Tibial nerve (tissue), 4 donors: Measurements from ENCODE around the gene CD3G. TPM values are rescaled to one million over a fixed set of nuclear protein-coding genes. Genes with fewer than 3 reads are reported as not detected.
"Not testable (repeated sequence)": the region's sequence is repeated elsewhere in the genome, so short reads cannot be mapped to it uniquely, and the experiment has no call there.

Source experiments
- DNase-seq, 2 donors: peaks; one replicate each; pipeline ENCODE4 v3.0.0-alpha.2; 2019; ENCODE audit warnings: low spot score in 2 of 2
- H3K27ac ChIP-seq, 4 donors: fragments of 200-600 bp; sonication (generic) in 3 of 4; one replicate each; pipeline ENCODE4 v1.5.1; 2017 to 2019; ENCODE audit warnings: mild to moderate bottlenecking in 1 of 4
- H3K27me3 ChIP-seq, 2 donors: fragments of 200-600 bp; sonication (generic) in 1 of 2; one replicate each; pipeline versions ENCODE4 v1.5.1 to v1.6.0; 2017 to 2019
- H3K36me3 ChIP-seq, 3 donors: fragments of 200-600 bp; sonication (generic); one replicate each; pipeline ENCODE4 v1.5.1; 2018 to 2019
- H3K4me1 ChIP-seq, 4 donors: fragments of 200-600 bp; sonication (generic) in 3 of 4; one replicate each; pipeline ENCODE4 v1.5.1; 2017 to 2019
- H3K4me3 ChIP-seq, 4 donors: fragments of 200-600 bp; sonication (generic) in 3 of 4; one replicate each; pipeline ENCODE4 v1.5.1; 2017 to 2019; ENCODE audit warnings: mild to moderate bottlenecking in 1 of 4, moderate library complexity in 1 of 4
- H3K9me3 ChIP-seq, 4 donors: fragments of 200-600 bp; sonication (generic) in 3 of 4; one replicate each; pipeline ENCODE4 v1.5.1; 2017 to 2019
- EP300 ChIP-seq, 2 donors: sonication (generic); formaldehyde crosslinking; IDR thresholded peaks; one replicate each; pipeline ENCODE4 v1.6.1; 2017; ENCODE audit warnings: antibody characterized with exemption in 2 of 2, mild to moderate bottlenecking in 1 of 2
- POLR2A ChIP-seq, 2 donors: fragments of 450-650 bp; IDR thresholded peaks; one replicate each; pipeline ENCODE4 v1.6.1; 2017; ENCODE audit warnings: antibody characterized with exemption in 2 of 2, mild to moderate bottlenecking in 2 of 2, moderate library complexity in 2 of 2
- WGBS, 2 donors: methylation state at CpG; one replicate each; pipeline ENCODE4 v1.1.5; 2018; 5-methylcytosine and 5-hydroxymethylcytosine counted together
- total RNA-seq, 4 donors: library from RNA; depleted of rRNA; stranded (reverse); fragments of >200 nt; gene quantifications; one replicate each; pipeline ENCODE4 v1.1.0, GENCODE V29; 2016
- TF ChIP-seq, protein P1 (sequence below), 5 experiments: fragments of 200-600 bp in 3 of 5; fragments of 450-650 bp in 2 of 5; sonication (generic) in 3 of 5; IDR thresholded peaks; one replicate each; pipeline ENCODE4 v1.5.1; 2016 to 2019; ENCODE audit warnings: antibody characterized with exemption in 5 of 5, mild to moderate bottlenecking in 3 of 5, moderate library complexity in 2 of 5

CD3G gene
- total RNA-seq, 4 donors from 2014 or later, result 0.44 to 1.5 (median 1.4) TPM; not detected in 1

DNA sequence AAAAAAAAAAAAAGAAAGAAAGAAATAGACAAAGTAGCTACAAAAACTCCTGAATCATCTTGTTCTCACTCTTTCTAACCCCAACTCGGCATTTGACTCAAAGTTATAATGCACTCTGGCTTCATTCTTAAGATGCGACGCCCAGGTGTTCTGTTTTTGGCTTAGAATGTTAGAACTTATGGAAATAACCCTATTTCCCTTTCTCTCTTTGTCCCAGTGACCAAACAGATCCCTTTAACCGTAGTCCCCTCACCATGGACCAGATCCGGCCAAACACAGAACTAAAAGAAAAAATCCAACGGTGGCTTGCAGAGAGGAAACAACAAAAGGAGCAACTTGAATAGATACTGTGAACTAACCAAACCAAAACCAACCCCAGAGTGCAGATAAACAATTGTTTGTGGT is 52.0 kb downstream of the CD3G start:
- peak overlapping the region in 1 of 4 donors; percentile 37 for H3K27ac ChIP-seq
- H3K36me3 ChIP-seq, result peaks cover 6 to 74% (median 24%) of the 10 kb centered on the region in 3 donors
- H3K4me1 ChIP-seq, result peaks cover 0 to 8% (median 0%) of the 10 kb centered on the region in 4 donors
- H3K27me3 ChIP-seq, result no peaks in the 10 kb centered on the region
- 88 to 91% methylated on average over 6 of the region's 6 CpGs for WGBS, 2 donors
- no peak for DNase-seq
- no peak for TF ChIP-seq EP300 (IDR thresholded peaks at IDR 0.05)
- TF ChIP-seq, protein P1, sequence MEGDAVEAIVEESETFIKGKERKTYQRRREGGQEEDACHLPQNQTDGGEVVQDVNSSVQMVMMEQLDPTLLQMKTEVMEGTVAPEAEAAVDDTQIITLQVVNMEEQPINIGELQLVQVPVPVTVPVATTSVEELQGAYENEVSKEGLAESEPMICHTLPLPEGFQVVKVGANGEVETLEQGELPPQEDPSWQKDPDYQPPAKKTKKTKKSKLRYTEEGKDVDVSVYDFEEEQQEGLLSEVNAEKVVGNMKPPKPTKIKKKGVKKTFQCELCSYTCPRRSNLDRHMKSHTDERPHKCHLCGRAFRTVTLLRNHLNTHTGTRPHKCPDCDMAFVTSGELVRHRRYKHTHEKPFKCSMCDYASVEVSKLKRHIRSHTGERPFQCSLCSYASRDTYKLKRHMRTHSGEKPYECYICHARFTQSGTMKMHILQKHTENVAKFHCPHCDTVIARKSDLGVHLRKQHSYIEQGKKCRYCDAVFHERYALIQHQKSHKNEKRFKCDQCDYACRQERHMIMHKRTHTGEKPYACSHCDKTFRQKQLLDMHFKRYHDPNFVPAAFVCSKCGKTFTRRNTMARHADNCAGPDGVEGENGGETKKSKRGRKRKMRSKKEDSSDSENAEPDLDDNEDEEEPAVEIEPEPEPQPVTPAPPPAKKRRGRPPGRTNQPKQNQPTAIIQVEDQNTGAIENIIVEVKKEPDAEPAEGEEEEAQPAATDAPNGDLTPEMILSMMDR (IDR thresholded peaks at IDR 0.05), result no peak
- no peak for TF ChIP-seq POLR2A (IDR thresholded peaks at IDR 0.05)
- H3K9me3 ChIP-seq, result no peaks in the 10 kb centered on the region
- H3K4me3 ChIP-seq, result no peak overlapping the region

DNA sequence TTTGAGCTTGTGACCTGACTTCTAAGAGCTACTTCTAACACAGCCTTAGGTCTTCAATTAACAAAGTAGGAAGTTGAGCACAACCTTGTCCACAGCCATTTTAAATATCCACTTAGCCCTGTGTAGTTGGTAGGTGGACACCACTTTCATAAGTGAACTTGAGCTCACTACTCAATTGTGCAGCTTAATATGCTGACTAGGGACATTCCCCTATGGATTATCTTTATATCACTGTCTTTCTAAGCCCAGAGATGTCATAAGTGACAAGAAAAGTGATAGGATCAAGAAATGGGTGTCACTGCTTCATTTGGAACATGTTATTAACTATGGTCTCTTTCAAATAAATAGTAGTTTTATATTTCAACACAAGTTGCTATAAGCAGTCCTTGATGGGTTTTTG is 53.3 kb downstream of the CD3G start:
- H3K9me3 ChIP-seq, result no peaks in the 10 kb centered on the region
- H3K4me3 ChIP-seq, result no peak overlapping the region
- H3K4me1 ChIP-seq, result peaks cover 0 to 11% (median 2%) of the 10 kb centered on the region in 4 donors
- no peak overlapping the region for H3K27ac ChIP-seq
- no peaks in the 10 kb centered on the region for H3K27me3 ChIP-seq
- DNase-seq, result no peak
- H3K36me3 ChIP-seq, result peaks cover 6 to 60% (median 24%) of the 10 kb centered on the region in 3 donors
- TF ChIP-seq POLR2A (IDR thresholded peaks at IDR 0.05) (no peak), EP300 (IDR thresholded peaks at IDR 0.05) (no peak)

DNA sequence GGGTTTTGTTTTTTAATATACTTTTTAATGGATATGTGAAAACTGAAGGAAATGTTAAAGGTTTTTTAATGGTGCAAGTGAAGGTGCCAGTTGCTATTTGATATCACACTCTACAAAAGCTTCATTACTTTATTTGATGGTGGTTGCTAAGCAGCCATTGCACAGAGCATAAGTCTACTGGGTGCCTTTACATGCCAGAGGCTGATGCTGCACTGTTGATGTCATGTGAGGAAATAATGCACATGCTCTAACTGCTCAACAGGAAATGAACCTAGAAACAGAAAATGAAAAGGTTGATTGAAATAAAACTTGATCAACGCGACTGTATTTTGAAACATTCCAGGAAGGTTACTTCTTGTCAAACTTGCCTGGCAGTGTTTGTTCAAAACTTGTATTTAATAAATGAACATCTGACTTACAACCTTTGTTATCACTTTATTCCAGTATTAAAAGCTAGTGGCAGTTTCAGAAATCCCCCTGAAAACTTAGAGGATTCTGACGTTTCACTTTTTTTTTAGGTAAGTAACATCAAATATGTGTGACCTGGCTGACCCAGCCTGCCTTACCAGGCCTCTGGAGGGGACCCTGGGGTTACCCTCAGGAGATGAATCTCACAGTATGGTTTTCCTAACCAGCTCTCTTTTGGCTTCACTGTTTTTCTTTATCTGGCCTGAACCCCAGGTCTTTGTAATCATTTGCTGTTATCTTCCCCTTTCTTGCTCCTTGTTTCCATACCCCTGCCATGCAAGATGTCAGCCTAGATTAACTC is 54.8 kb downstream of the CD3G start:
- peak overlapping the region in 1 of 4 donors; percentile 61 for H3K27ac ChIP-seq
- peaks cover 0 to 45% (median 14%) of the 10 kb centered on the region in 3 donors for H3K36me3 ChIP-seq
- TF ChIP-seq, protein P1 (IDR thresholded peaks at IDR 0.05), result no peak
- H3K4me1 ChIP-seq, result peaks cover 0 to 27% (median 12%) of the 10 kb centered on the region in 4 donors
- H3K4me3 ChIP-seq, result no peak overlapping the region
- H3K9me3 ChIP-seq, result no peaks in the 10 kb centered on the region
- 68 to 79% methylated on average over 3 of the region's 3 CpGs for WGBS, 2 donors
- no peaks in the 10 kb centered on the region for H3K27me3 ChIP-seq
- DNase-seq, result no peak

DNA sequence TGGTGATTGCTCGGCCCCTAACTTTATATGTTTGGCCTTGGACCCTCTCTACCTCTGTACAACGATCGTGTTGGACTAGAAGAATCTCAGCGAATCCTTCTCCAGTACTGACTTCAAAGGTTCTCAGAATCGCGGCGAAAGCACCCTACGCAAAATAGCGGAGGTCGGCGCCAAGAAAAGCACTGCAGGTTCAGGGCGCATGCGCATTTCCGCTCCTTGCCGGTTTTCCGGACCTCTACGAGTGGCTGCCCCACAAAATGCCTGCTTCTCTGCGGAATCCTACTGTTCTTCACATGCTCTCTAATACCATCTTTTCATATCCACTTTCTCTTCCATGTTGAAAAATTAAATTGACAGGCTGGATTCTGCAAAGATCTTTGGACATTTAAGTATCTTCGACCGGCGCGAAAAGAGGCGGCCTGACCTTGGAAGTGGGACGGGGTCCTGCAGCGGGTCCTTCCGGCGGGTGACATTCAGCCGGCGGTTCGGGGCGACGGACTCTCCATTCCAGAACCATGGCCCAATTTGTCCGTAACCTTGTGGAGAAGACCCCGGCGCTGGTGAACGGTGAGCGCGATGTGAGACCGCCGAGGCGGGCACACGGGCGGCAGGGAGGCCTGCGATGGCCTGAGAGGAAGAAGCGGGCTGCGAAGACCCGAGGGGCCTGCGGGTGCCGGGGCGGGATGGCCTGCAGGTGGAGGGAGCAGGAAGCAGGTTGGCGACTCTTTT is 57.2 kb downstream of the CD3G start, which contains the start of gene ATP5MG:
Gene ATP5MG (plus strand): TSS at position 456 of the 729 bp plus-strand sequence. CDS start 60 bp downstream, at position 516.
- H3K27me3 ChIP-seq, result no peaks in the 10 kb centered on the region
- peak within 1 kb of the TSS; percentile 61 to 89 (median 83) for H3K27ac ChIP-seq
- 0% methylated on average over 51 of the region's 51 CpGs for WGBS, 2 donors
- H3K36me3 ChIP-seq, result peaks cover 0 to 27% (median 0%) of the 10 kb centered on the region in 3 donors
- peak; percentile 63 to 80 for DNase-seq
- H3K4me3 ChIP-seq, result peak within 1 kb of the TSS; percentile 88 to 92 (median 90)
- H3K9me3 ChIP-seq, result no peaks in the 10 kb centered on the region
- peak; percentile 35 to 74 for TF ChIP-seq EP300 (IDR thresholded peaks at IDR 0.05)
- TF ChIP-seq POLR2A (IDR thresholded peaks at IDR 0.05), result peak in 1 of 2 donors; percentile 15
- TF ChIP-seq, protein P1 (IDR thresholded peaks at IDR 0.05), result no peak
- peaks cover 0 to 48% (median 12%) of the 10 kb centered on the region in 4 donors for H3K4me1 ChIP-seq

DNA sequence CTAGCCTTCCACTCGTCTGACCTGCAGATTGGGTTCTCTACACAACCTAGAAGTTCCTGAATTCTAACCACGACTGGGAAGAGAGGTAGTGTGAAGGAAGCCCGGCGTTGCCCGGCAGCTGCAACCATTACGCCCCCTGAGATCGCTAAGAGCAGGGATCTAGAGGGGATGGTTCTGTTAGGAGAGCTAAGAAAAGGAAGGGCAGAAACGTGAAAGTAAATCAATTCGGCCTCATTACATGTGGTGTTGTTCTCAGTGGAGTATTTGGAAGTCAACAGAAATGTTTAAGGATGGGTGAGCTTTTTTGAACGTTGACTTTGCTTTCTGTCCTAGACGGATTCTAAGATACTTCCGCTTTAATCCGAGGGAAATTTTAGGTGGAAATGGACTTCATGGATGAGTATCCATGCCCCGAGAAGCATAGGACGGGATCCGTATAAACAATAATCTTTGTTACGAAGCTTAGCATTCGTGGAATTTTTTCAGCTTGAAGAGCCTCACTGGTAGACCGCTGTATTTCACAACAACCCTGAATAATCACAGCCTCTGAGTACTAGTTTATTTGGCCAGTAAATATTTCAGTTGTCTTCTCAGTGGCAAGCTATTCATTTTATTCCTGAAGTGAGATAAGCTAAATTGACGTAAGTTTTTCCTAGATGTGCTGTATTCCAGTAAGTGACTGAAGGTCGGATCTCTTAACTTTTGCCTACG is 57.9 kb downstream of the CD3G start:
- DNase-seq, result no peak
- no peaks in the 10 kb centered on the region for H3K27me3 ChIP-seq
- H3K4me1 ChIP-seq, result peaks cover 0 to 55% (median 12%) of the 10 kb centered on the region in 4 donors
- 1 to 3% methylated on average over 22 of the region's 22 CpGs for WGBS, 2 donors
- peaks cover 0 to 26% (median 0%) of the 10 kb centered on the region in 3 donors for H3K36me3 ChIP-seq
- TF ChIP-seq POLR2A (IDR thresholded peaks at IDR 0.05) (no peak), EP300 (IDR thresholded peaks at IDR 0.05) (no peak)
- TF ChIP-seq, protein P1 (IDR thresholded peaks at IDR 0.05), result no peak
- peak overlapping the region; percentile 61 to 89 (median 83) for H3K27ac ChIP-seq
- H3K9me3 ChIP-seq, result no peaks in the 10 kb centered on the region
- H3K4me3 ChIP-seq, result peak overlapping the region; percentile 88 to 92 (median 90)

DNA sequence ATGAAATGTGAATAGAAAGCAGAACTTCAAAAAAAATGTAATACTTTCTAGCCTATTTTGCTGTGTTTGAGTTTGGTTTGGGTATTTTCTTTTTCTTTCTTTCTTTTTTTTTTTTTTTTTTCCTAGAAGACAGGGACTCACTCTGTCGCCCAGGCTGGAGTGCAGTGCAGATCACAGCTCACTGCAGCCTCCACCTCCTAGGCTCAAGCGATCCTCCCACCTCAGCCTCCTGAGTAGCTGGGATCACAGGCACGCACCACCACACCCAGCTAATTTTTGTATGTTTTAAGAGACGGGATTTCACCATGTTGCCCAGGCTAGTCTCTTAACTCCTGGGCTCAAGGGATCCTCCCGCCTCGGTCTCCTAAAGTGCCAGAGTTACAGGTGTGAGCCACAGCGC is 58.5 kb downstream of the CD3G start:
- WGBS, 2 donors, result 83% methylated on average over 7 of the region's 7 CpGs

More for the DNA sequence above, 58.5 kb downstream of the CD3G start:
- DNase-seq, H3K27ac ChIP-seq, H3K27me3 ChIP-seq, H3K9me3 ChIP-seq: not testable (repeated sequence)
- H3K4me1 ChIP-seq, result peaks cover 0 to 56% (median 12%) of the 10 kb centered on the region in 4 donors
- H3K4me3 ChIP-seq, result peak overlapping the region; percentile 88 to 92 (median 90)
- H3K36me3 ChIP-seq, result peaks cover 0 to 26% (median 0%) of the 10 kb centered on the region in 3 donors
